LNCAP (cell line): Measurements from ENCODE around the gene SPAG16.

ENCODE experiments used
- TF ChIP-seq, protein P1 (sequence below): fragments of 450-650 bp; IDR thresholded peaks from 2 replicates; pipeline ENCODE4 v1.5.1; 2017; ENCODE audit warnings: mild to moderate bottlenecking

Gene SPAG16

DNA sequence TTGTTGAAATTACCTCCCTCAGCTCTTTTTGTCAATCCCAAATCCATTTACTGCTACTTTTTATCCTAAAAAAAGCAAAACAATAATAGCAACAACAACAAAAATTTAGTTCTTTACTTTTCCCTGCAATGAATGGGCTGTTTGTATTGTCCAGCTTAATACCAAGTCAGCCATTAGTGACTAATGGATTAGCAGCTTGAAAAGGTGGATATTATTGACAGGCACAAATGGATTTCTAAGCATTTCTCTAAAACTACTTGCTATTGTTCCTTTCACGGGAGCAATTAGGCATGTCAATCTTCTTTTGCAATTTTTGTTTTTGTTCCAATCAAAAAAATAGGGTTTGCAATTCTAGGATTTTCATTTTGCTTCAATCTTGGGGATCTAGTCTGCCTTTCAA, 32.1 kb upstream of the SPAG16 start:
- TF ChIP-seq, protein P1, sequence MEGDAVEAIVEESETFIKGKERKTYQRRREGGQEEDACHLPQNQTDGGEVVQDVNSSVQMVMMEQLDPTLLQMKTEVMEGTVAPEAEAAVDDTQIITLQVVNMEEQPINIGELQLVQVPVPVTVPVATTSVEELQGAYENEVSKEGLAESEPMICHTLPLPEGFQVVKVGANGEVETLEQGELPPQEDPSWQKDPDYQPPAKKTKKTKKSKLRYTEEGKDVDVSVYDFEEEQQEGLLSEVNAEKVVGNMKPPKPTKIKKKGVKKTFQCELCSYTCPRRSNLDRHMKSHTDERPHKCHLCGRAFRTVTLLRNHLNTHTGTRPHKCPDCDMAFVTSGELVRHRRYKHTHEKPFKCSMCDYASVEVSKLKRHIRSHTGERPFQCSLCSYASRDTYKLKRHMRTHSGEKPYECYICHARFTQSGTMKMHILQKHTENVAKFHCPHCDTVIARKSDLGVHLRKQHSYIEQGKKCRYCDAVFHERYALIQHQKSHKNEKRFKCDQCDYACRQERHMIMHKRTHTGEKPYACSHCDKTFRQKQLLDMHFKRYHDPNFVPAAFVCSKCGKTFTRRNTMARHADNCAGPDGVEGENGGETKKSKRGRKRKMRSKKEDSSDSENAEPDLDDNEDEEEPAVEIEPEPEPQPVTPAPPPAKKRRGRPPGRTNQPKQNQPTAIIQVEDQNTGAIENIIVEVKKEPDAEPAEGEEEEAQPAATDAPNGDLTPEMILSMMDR = no peak

- TF ChIP-seq, protein P1 = no peak
These were observed 31.1 kb upstream of the SPAG16 start for GRCh38 chr2:213253162-213253561.

- TF ChIP-seq, protein P1 = no peak
These were observed 25.0 kb upstream of the SPAG16 start for GRCh38 chr2:213259266-213259665.

GRCh38 chr2:213261237-213261636, 23.0 kb upstream of the SPAG16 start:
- TF ChIP-seq, protein P1 = no peak

GRCh38 chr2:213261715-213262114, 22.5 kb upstream of the SPAG16 start:
- TF ChIP-seq, protein P1 = no peak

GRCh38 chr2:213265679-213266078, 18.6 kb upstream of the SPAG16 start:
- TF ChIP-seq, protein P1 = no peak

- TF ChIP-seq, protein P1 = no peak
These were observed 17.8 kb upstream of the SPAG16 start for GRCh38 chr2:213266421-213266820.

DNA sequence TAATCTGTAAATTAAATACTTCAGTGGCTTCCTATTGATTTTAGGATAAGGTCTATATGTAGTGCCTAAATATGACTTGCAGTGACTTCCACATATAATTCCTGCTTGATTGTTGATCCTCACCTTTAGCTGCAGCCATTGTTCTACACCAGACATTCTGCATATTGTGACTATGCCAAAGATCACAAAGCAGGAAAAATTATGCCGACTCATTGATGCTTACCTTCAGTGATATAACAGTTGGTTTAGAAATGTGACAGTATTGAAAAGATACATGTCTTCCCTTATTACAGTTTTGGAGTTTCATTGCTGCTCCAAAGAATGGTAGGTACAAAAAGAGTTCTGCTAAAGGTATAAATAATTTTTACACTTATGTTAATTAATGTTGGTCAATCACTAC, 12.3 kb upstream of the SPAG16 start:
- TF ChIP-seq, protein P1 = no peak
